ENCODE data around the gene LGALS7.
"Not testable (repeated sequence)": the region's sequence is repeated elsewhere in the genome, so short reads cannot be mapped to it uniquely, and the experiment has no call there.

LGALS7 gene

GRCh38 chr19:38805180-38805579, 31.9 kb upstream of the LGALS7 start:
- no peak overlapping the region for H3K4me3 ChIP-seq (replicated peaks; ENCODE audit: low read depth, low read length)
- TF ChIP-seq CTCF (IDR thresholded peaks at IDR 0.05; ENCODE audit: low read length, missing control alignments): no peak
- peak; percentile 12 for DNase-seq (ENCODE audit: low read depth)

- no peak for TF ChIP-seq CTCF (IDR thresholded peaks at IDR 0.05; ENCODE audit: low read length, missing control alignments)
- no peak overlapping the region for H3K4me3 ChIP-seq (replicated peaks; ENCODE audit: low read depth, low read length)
- no peak for DNase-seq (ENCODE audit: low read depth)
Measured at GRCh38 chr19:38803543-38803942, 30.2 kb upstream of the LGALS7 start.

GRCh38 chr19:38801359-38802095, 28.2 kb upstream of the LGALS7 start:
- DNase-seq (ENCODE audit: low read depth): no peak
- H3K4me3 ChIP-seq (replicated peaks; ENCODE audit: low read depth, low read length): no peak overlapping the region
- TF ChIP-seq CTCF (IDR thresholded peaks at IDR 0.05; ENCODE audit: low read length, missing control alignments): no peak

- H3K4me3 ChIP-seq (replicated peaks; ENCODE audit: low read depth, low read length): no peak overlapping the region
- TF ChIP-seq CTCF (IDR thresholded peaks at IDR 0.05; ENCODE audit: low read length, missing control alignments): no peak
- DNase-seq (ENCODE audit: low read depth): no peak
Measured at GRCh38 chr19:38800577-38801347, 27.4 kb upstream of the LGALS7 start.

- no peak for TF ChIP-seq CTCF (IDR thresholded peaks at IDR 0.05; ENCODE audit: low read length, missing control alignments)
- no peak for DNase-seq (ENCODE audit: low read depth)
- H3K4me3 ChIP-seq (replicated peaks; ENCODE audit: low read depth, low read length): no peak overlapping the region
Measured at GRCh38 chr19:38799104-38799503, 25.8 kb upstream of the LGALS7 start.

GRCh38 chr19:38797781-38798180, 24.5 kb upstream of the LGALS7 start:
- DNase-seq (ENCODE audit: low read depth); H3K4me3 ChIP-seq (replicated peaks; ENCODE audit: low read depth, low read length): not testable (repeated sequence)

- no peak for TF ChIP-seq CTCF (IDR thresholded peaks at IDR 0.05; ENCODE audit: low read length, missing control alignments)
- no peak for DNase-seq (ENCODE audit: low read depth)
Measured at GRCh38 chr19:38796154-38796553, 22.8 kb upstream of the LGALS7 start.

More at GRCh38 chr19:38796154-38796553, 22.8 kb upstream of the LGALS7 start:
- no peak overlapping the region for H3K4me3 ChIP-seq (replicated peaks; ENCODE audit: low read depth, low read length)
